ENCODE measurements around the gene DNLZ.

The DNLZ gene

GRCh38 chr9:136363949-136364748 lies 605 bp upstream of the DNLZ start:
- Histone ChIP-seq H3K27ac (no peak overlapping the region), H3K4me3 (peak overlapping the region; percentile 92)
- peak; percentile 42 for TF ChIP-seq CTCF (IDR thresholded peaks at IDR 0.05)
- no peak for DNase-seq (ENCODE audit: low spot score)

- no peak for TF ChIP-seq CTCF (IDR thresholded peaks at IDR 0.05)
- peak overlapping the region in 1 of 2 donors; percentile 99 for H3K27ac ChIP-seq
- H3K4me3 ChIP-seq = no peak overlapping the region
- no peak for DNase-seq (ENCODE audit: low spot score)
Measured at GRCh38 chr9:136362450-136362784, 1.1 kb downstream of the DNLZ start.

GRCh38 chr9:136361754-136362449 lies 1.6 kb downstream of the DNLZ start:
- no peak for DNase-seq (ENCODE audit: low spot score)
- Histone ChIP-seq H3K4me3 (no peak overlapping the region), H3K27ac (peak overlapping the region in 1 of 2 donors; percentile 26)
- TF ChIP-seq CTCF (IDR thresholded peaks at IDR 0.05) = no peak

GRCh38 chr9:136361047-136361753 lies 2.3 kb downstream of the DNLZ start:
- no peak for DNase-seq (ENCODE audit: low spot score)
- H3K27ac ChIP-seq = peak overlapping the region in 1 of 2 donors; percentile 26

GRCh38 chr9:136359774-136360718 lies 3.5 kb downstream of the DNLZ start:
- H3K27ac ChIP-seq = peak overlapping the region in 1 of 2 donors; percentile 26

More at GRCh38 chr9:136361047-136361753, 2.3 kb downstream of the DNLZ start:
- no peak for TF ChIP-seq CTCF (IDR thresholded peaks at IDR 0.05)
- H3K4me3 ChIP-seq = no peak overlapping the region

More at GRCh38 chr9:136359774-136360718, 3.5 kb downstream of the DNLZ start:
- TF ChIP-seq CTCF (IDR thresholded peaks at IDR 0.05) = no peak
- DNase-seq (ENCODE audit: low spot score) = no peak
- no peak overlapping the region for H3K4me3 ChIP-seq

Measured in coronary artery (tissue), 2 donors.